DND-41 (cell line): ENCODE measurements around the gene SNORC.
A peak's percentile ranks its signal among the peaks of the same experiment; 100 is the strongest.

Source experiments
- ATAC-seq: fragments of 200-7000 bp; cut with Tn5 transposase; 3 replicates; pipeline ENCODE4 v1.9.1; 2021; ENCODE audit warnings: low read depth; ENCODE audit not compliant: insufficient read depth
- DNase-seq: peaks from one replicate; pipeline ENCODE4 v3.0.0-alpha.2; 2020
- H2AFZ ChIP-seq: 2 replicates; pipeline ENCODE4 v1.6.0; 2012; ENCODE audit warnings: low read depth, low read length
- H3K27ac ChIP-seq: 2 replicates; pipeline ENCODE4 v1.5.1; 2012; ENCODE audit warnings: low read length, inconsistent platforms
- H3K27me3 ChIP-seq: fragments of 200-600 bp; sonication (generic); 2 replicates; pipeline ENCODE4 v1.6.0; 2012; ENCODE audit warnings: low read length, mild to moderate bottlenecking, inconsistent platforms; ENCODE audit not compliant: insufficient read depth, poor library complexity
- H3K36me3 ChIP-seq: 2 replicates; pipeline ENCODE4 v1.5.1; 2012; ENCODE audit warnings: low read length, inconsistent platforms; ENCODE audit not compliant: insufficient read depth
- H3K4me1 ChIP-seq: 2 replicates; pipeline ENCODE4 v1.5.1; 2012; ENCODE audit warnings: mild to moderate bottlenecking, low read length; ENCODE audit not compliant: insufficient read depth
- H3K4me2 ChIP-seq: 2 replicates; pipeline ENCODE4 v1.6.0; 2012; ENCODE audit warnings: mild to moderate bottlenecking, moderate library complexity, low read length, inconsistent platforms; ENCODE audit not compliant: insufficient read depth
- H3K4me3 ChIP-seq, 2 experiments: fragments of 200-600 bp in 1 of 2; shearing (Covaris generic) in 1 of 2; 2 replicates each; pipeline ENCODE4 v1.5.1; 2012 to 2016; ENCODE audit warnings: inconsistent platforms in 2 of 2, low read length in 2 of 2, mild to moderate bottlenecking in 2 of 2, low read depth in 1 of 2, moderate library complexity in 1 of 2
- H3K79me2 ChIP-seq: 2 replicates; pipeline ENCODE4 v1.6.0; 2012; ENCODE audit warnings: low read length, inconsistent platforms; ENCODE audit not compliant: insufficient read depth
- H3K9ac ChIP-seq: 2 replicates; pipeline ENCODE4 v1.6.0; 2012; ENCODE audit warnings: low read depth, mild to moderate bottlenecking, inconsistent platforms, low read length, moderate library complexity
- H3K9me3 ChIP-seq: 2 replicates; pipeline ENCODE4 v1.5.1; 2012; ENCODE audit warnings: low read length, moderate library complexity, mild to moderate bottlenecking, inconsistent platforms; ENCODE audit not compliant: insufficient read depth, severe bottlenecking
- H4K20me1 ChIP-seq: 2 replicates; pipeline ENCODE4 v1.6.0; 2012; ENCODE audit warnings: low read length; ENCODE audit not compliant: insufficient read depth
- CTCF ChIP-seq: IDR thresholded peaks from 2 replicates; pipeline ENCODE4 v1.5.1; 2012; ENCODE audit warnings: borderline replicate concordance, low read length, moderate library complexity, mild to moderate bottlenecking; ENCODE audit not compliant: poor library complexity, severe bottlenecking; ENCODE audit errors: extremely low read depth
- EZH2 ChIP-seq: IDR thresholded peaks from 3 replicates; pipeline ENCODE4 v1.6.1; 2012; ENCODE audit warnings: borderline replicate concordance, low read depth, mild to moderate bottlenecking, moderate library complexity, low read length, inconsistent platforms; ENCODE audit not compliant: severe bottlenecking

Gene SNORC

DNA sequence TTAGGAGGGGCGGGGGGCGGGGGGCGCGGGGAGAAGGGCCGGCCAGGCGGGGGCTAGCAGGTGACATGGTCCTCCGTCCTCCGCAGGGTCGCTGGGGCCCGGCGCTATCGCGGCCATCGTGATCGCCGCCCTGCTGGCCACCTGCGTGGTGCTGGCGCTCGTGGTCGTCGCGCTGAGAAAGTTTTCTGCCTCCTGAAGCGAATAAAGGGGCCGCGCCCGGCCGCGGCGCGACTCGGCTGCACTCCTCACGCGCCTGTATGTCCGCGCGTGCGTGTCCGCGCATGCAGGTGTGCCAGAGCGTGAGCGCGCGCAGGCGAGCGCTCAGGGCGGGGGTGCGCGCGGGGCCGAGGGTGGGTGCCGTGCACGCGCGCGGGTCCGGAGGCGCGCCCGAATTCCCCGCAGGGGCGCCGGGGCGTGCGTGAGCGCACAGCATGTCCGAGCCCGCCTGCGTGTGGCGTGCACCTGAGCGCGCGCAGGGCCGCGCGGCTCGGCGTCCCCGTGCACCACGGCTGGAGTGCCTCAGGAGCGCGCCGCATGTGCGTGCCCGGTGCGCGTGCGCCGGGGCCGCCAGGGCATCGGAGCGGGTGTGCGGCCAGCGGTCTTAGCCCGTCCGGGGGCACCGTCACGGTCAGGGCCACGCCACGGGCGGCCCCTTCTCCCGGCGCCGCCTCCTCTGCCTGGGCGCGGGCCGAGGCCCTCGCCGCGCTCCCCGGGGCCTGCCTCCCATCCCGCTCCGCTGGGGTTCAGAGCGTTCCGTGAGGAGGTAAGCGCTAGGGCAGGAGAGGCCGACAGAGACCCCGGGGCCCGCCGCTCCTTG, 6.3 kb downstream of the SNORC start:
- no peak overlapping the region for H3K27ac ChIP-seq
- no peak overlapping the region for H3K4me3 ChIP-seq
- no peaks in the 10 kb centered on the region for H3K79me2 ChIP-seq
- no peak for TF ChIP-seq EZH2
- peak; percentile 11 for TF ChIP-seq CTCF
- H3K27me3 ChIP-seq, result no peaks in the 10 kb centered on the region
- H2AFZ ChIP-seq, result no peak overlapping the region
- no peak overlapping the region for H3K9ac ChIP-seq
- ATAC-seq, result no peak
- no peak overlapping the region for H3K4me2 ChIP-seq
- no peaks in the 10 kb centered on the region for H4K20me1 ChIP-seq
- H3K9me3 ChIP-seq, result no peaks in the 10 kb centered on the region
- no peaks in the 10 kb centered on the region for H3K4me1 ChIP-seq
- no peak for DNase-seq
- H3K36me3 ChIP-seq, result no peaks in the 10 kb centered on the region

DNA sequence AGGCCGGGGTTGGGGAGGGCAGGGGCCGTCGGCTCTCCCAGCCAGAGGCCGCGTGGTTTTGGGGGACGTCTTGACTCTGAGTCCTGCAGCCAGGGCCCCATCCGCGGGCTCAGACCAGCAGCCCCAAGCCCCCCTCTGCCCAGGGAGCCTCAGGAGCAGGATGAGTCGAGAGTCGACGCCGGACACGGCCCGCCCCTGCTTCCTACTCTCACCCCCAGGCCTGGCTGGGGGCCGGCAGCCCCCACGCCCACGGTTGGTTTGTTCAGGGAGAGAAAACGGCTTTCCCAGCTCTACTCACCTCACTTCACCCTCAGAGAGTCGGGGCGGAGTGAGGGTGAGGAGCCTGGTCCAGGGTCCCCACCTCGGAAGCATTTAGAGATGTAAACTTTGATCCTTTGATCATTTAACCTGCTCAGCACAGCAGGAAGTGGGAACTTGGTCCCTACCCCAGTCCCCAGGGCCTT, 6.9 kb downstream of the SNORC start:
- Histone ChIP-seq H3K4me1 (no peaks in the 10 kb centered on the region), H3K4me3 (no peak overlapping the region), H3K36me3 (no peaks in the 10 kb centered on the region), H4K20me1 (no peaks in the 10 kb centered on the region), H3K9me3 (no peaks in the 10 kb centered on the region), H3K27ac (no peak overlapping the region), H2AFZ (no peak overlapping the region), H3K4me2 (no peak overlapping the region), H3K9ac (no peak overlapping the region), H3K27me3 (no peaks in the 10 kb centered on the region), H3K79me2 (no peaks in the 10 kb centered on the region)
- ATAC-seq, result no peak
- TF ChIP-seq CTCF, result no peak
- no peak for TF ChIP-seq EZH2
- DNase-seq, result no peak

GRCh38 chr2:232877940-232878511, 8.0 kb downstream of the SNORC start:
- no peaks in the 10 kb centered on the region for H4K20me1 ChIP-seq
- no peaks in the 10 kb centered on the region for H3K79me2 ChIP-seq
- no peaks in the 10 kb centered on the region for H3K4me1 ChIP-seq
- no peaks in the 10 kb centered on the region for H3K36me3 ChIP-seq
- H3K9ac ChIP-seq, result no peak overlapping the region
- H3K9me3 ChIP-seq, result no peaks in the 10 kb centered on the region
- H3K27me3 ChIP-seq, result no peaks in the 10 kb centered on the region
- H2AFZ ChIP-seq, result no peak overlapping the region
- ATAC-seq (no peak), DNase-seq (no peak)
- no peak overlapping the region for H3K4me3 ChIP-seq
- no peak for TF ChIP-seq CTCF
- no peak for TF ChIP-seq EZH2
- no peak overlapping the region for H3K27ac ChIP-seq
- no peak overlapping the region for H3K4me2 ChIP-seq
